NCI-H1105 treated with DMSO at 0.1 percent for 48 hours (cell line): ENCODE data around the gene FBXO46.
"Not testable (repeated sequence)": the region's sequence is repeated elsewhere in the genome, so short reads cannot be mapped to it uniquely, and the experiment has no call there.

ENCODE experiments used
- DNase-seq: peaks from one replicate; lab custom pipeline; 2025; lab: John Stamatoyannopoulos, UW

The FBXO46 gene

DNA sequence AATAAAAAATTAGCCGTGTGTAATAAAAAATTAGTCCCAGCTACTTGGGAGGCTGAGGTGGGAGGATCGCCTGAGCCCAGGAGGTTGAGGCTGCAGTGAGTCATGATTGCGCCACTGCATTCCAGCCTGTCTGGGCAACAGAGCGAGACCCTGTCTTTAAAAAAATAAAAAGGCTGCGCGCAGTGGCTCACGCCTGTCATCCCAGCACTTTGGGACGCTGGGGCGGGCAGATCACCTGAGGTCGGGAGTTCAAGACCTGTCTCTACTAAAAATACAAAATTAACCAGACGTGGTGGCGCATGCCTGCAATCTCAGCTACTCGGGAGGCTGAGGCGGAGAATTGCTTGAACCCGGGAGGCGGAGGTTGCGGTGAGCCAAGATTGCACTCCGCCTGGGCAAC is 2.0 kb downstream of the FBXO46 start:
- DNase-seq: not testable (repeated sequence)

GRCh38 chr19:45720065-45720464 is 10.6 kb downstream of the FBXO46 start:
- not testable (repeated sequence) for DNase-seq

DNA sequence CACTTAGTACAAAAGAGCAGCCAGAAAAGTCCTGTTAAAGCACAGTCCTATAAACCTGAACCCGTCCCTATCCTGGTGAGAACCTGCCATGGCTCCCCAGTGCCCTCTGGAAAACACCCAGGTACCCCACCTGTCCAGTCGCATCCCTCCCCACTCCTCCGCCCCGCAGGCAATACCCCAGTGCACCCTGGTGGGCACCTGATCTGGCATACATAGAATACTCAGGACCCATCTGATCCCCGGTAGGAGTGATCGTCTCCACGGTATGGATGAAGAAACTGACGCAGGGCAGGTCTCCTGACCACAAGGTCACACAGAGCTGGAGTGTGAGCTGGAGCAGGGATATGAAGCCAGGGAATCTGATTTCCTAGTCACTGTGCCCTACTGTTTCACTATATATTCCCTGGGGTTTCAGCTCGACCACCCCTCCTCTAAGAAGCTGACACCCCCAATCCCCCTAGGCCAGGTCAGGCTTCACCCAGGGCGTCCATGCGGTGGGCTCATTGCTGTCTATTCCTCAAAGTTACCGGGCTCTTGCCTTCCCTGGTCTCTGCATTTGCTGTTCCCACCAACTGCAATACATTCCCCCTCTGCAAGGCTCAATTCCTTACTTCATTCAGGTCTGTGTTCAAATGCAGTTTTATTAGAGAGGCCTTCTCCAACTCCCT is 12.6 kb downstream of the FBXO46 start:
- DNase-seq: no peak

GRCh38 chr19:45717131-45717982 is 13.3 kb downstream of the FBXO46 start:
- peak; percentile 99 for DNase-seq

DNA sequence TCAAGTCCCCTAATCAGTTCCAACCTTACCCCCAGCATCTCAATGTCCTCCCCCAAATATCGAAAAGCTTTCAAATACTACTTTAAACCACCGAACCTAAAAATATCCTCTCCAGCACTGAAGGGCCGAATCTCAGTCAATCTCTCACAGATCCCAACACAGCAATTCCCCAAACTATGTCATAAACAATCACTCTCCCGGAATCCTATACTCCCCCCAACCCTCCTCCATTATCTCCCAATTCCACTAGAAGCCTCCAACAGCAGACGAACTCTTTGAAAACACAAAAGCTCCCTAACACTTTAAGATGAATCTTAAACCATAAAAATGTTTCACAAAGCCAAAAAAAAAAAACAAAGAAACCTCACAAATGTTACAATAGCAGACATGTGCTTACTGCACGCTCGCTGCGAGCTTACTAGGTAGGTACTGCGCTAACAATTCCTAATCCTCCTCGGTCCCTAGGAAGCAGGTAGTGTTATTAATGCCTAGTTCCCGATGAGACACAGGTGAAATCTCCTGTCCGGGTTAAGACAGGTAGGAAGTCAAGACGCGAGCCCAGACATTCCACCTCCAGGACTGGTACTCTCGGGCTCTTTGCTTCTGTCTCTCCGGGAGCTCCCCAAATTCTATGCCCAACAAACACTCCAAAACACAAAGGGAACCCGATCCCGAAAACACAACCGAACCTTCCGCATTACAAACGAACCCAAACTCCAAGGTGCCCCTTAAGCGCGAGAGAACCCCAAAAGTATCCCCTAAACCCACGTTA is 14.2 kb downstream of the FBXO46 start:
- DNase-seq: peak; percentile 14

DNA sequence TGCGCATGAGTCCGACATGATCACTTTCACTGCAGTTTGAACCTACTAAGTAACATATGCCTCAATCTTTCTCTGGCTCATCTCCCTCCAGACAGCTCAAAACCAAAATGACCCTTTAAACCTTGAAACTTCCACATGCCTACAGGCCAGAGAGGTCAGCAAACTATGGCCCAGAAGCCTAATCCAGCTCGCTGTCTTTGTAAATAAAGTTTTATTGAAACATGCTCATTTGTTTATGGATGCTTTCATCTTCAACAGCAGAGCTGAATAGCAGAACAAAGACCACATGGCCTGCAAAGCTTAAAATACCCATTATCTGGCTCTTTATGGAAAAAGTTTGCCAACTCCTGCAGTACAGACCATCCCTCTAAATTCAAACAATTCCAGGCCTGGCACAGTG is 15.6 kb downstream of the FBXO46 start:
- DNase-seq: no peak

DNA sequence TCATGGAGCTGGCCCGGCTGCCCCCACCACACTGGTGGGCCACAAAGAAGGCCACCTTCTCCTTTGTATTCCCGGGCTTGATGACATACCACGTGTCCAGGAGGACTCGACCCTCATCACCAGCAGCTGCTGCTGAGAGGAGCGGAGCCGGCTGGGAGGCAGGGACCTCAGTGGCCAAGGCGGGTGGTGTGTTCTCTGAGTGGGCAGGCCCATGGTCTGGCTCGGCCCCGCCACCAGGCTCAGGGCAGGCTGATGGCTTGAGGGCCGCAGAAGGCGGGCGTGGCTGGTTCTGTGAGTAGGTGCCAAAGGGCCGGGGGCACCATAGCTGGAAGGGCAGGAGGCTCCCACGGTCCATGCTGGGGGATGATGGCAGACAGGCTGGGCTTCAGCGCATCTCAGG is 17.6 kb downstream of the FBXO46 start:
- no peak for DNase-seq

DNA sequence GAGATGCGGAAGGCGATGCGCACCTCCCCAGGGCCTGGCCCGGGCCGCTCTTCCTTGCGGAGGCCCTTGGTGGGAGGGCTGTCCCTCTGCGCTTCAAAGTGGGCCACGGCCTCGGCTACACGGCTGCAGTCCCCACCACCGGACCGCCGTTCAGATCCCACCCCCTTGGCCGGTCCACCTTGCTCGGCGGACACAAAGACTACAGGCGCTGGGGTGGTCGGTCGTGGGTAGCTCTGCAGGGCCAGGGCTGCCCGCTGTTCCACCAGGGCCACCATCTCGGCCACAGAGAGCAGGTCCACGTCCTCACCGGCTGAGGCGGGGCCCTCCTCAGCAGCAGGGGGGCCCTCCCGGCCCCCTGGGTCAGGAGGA is 18.0 kb downstream of the FBXO46 start:
- DNase-seq: no peak

DNA sequence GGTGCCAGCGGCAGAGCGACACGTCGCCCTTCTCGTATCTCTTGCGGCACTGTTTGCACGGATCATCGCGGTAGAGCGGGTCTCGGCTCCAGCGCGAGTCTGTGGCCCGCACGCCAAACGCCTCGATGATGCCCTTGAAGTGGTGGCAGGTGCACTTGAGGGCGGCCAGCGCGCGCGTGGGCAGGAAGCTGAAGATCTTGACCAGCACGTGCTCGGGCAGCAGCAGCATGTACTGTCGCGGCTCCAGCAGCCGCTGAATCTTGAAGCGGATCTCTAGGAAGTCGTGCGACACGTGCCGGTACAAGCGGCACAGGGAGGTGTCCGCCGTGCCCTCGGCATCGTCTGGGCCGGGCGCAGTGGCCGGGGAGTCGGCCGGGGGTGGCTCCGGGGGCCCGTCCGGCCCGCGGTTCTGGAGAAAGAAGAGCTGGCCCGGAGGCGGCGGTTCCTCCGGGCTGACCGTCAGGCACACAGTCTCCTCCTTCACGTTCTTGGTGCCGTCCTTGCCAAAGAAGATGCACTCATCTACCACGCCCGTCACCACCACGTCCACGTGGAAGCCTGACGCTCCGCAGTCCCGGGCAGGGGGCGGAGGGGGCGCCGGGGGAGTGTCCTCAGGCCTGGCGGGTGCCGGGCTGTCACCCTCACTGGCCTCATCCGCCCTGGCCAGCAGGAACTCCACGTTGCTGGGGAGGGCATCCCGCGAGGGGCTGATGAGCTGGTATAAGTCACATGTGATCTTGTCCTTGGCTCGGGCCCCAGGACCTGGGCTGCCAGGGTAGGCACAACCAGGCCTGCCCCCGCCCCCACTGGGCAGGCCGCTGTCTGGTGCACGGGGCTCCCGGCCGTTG is 18.6 kb downstream of the FBXO46 start:
- DNase-seq: no peak

DNA sequence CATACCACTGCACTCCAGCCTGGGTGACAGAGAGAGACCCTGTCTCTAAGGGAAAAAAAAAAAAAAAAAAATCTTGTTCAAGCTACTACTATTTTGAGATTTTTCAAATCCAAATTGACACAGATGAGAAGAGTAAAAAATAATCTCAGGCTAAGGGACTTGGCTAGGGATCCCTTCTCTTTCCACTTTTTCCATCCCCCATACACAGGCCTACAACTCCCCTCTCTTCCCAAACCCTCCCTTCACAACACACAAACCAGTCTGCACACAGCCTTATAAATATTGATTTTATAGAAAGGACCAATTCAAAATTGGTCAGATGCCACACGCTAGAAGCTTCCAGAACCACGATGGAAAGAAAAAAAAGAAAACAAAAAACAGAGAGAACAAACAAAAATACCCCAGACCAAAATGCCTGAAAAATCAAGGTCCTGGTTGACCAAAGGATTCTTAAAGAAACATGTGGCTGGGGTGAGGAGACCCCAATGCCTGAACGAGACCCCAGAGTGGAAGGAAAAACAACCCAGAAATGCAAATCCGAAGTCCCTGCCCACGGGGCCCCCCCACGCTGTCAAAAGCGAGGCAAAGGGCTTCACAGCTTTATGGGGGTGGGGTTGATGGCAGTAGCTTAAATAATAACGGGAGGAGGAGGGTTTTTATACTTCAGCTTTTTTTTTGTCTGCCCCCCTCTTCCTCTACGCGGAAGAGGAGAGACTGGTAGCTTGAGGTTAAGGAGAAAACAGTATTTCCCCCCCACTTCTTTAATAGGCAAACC is 20.2 kb downstream of the FBXO46 start:
- no peak for DNase-seq

GRCh38 chr19:45705710-45706415 is 24.8 kb downstream of the FBXO46 start:
- no peak for DNase-seq

- no peak for DNase-seq
Measured at GRCh38 chr19:45705115-45705514, 25.6 kb downstream of the FBXO46 start.

GRCh38 chr19:45701676-45702075 is 29.0 kb downstream of the FBXO46 start:
- DNase-seq: no peak

- DNase-seq: peak; percentile 58
Measured at GRCh38 chr19:45693106-45693788, 37.4 kb downstream of the FBXO46 start.

DNA sequence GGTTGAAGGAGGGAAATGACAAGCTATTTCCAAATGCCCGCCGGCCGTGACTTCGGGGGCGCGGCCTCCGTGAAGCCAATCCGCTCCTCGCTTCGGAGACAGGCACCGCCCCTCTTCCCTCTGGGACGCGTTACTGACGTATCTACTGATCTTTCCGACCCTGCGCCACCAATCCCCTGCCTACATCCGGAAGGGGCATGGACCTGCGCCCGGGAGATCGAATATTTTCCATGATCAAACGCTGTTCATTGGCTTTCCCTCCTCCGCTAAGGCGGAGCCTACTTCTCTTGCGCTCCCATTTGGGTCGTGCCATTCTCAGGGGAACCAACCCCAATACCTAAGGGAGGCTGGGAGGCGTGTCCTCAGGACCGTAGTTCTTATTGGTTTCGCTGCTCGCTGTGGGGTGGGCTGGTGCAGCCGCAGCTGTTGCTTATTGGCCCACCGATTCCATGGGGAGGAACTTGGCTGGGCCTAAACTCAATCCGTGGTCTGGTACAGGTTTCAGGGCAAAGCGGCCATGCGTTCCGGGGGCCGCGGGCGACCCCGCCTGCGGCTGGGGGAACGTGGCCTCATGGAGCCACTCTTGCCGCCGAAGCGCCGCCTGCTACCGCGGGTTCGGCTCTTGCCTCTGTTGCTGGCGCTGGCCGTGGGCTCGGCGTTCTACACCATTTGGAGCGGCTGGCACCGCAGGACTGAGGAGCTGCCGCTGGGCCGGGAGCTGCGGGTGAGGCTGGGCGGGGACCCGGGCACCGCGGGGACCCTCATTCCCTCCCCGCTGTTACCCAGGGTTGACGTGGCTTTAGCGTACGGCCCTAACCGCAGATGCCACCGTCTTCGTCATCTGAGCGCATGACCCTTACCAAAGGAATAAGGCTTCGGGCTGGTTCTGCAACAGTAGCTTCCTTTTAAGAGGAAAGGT is 38.2 kb downstream of the FBXO46 start, which contains the start of gene QPCTL:
TSS of gene QPCTL (plus strand) at position 480 of the 919 bp plus-strand sequence. CDS start at position 518, 38 bp downstream.
- DNase-seq: peak; percentile 100

GRCh38 chr19:45691516-45692186 is 39.0 kb downstream of the FBXO46 start, which contains the start of gene SNRPD2:
Gene SNRPD2, minus strand, starts transcription at chr19:45691953. Its CDS starts 65 bp downstream, at chr19:45691888.
- peak; percentile 92 for DNase-seq

DNA sequence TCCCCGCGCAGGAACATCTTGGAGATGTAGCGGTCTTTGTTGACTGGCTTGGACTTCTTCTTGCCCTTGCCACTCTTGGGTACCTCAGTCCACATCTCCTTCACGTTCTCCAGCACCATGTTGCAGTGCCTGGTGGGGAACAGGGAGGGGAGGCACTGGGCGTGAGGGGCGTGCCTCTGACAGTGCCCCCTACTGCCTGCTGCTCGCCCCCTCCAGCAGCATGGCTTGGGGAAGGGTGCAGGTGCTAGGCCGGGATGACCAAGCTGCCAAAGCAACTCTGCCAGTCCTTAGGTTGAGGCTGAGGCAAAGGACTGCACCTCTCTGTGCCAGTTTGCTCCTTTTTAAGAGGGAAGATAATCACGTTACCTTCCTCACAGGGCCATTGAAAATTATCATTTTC is 43.1 kb downstream of the FBXO46 start:
- no peak for DNase-seq

DNA sequence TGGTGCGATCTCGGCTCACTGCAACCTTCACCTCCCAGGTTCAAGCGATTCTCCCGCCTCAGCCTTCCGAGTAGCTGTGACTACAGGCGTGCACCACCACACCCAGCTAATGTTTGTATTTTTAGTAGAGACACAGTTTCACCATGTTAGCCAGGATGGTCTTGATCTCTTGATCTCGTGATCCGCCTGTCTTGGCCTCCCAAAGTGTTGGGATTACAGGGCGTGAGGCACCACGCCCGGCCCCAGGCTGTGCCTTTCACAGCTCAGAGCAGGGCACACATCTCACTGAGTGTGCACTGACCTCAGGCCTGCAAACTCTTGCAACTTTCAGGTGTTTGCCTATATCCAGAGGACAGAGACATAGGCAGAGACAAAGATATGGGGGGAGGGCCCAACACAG is 45.7 kb downstream of the FBXO46 start:
- not testable (repeated sequence) for DNase-seq
